ENCODE data around the gene CPNE6.

Gene CPNE6

DNA sequence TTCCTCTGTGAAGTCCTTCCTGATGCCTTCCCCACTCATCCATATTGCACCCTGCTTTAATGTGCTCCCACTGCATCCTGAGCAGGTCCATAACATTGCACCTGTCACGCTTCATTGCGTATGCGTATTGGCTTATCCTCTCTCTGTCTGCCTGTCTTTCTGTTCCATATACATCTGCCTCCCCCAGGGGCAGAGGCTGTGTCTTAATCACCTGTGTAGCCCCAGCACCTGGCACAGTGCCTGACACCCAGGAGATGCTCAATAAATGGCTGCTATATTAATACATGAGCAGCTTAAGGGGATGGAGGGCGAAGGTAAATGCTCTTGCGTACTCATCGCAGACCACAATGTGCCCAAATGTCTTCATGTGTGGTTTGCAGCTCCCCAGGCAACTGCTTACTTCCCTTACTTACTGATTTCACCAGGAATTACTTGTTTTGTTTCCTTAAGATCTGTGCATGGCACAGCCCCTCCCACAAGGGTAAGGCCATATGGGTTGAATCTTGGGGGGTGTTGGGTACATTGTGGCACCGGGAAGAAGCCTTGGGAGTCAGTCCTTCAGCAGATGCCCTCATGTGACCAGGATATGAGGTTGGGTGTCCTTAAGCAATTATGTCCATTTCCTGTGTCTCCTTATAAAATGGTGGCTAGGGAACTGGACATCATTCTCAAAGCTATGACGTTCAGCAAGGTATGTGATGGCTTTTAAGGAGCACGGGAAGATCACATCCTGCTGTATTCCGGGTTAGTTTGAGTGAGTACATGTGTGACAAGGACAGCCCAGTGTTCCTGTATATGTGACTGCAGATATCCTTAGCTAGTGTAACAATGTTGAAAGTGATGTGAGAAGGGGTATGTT, 848 bp upstream of the CPNE6 start:
- DNase-seq, result no peak

DNA sequence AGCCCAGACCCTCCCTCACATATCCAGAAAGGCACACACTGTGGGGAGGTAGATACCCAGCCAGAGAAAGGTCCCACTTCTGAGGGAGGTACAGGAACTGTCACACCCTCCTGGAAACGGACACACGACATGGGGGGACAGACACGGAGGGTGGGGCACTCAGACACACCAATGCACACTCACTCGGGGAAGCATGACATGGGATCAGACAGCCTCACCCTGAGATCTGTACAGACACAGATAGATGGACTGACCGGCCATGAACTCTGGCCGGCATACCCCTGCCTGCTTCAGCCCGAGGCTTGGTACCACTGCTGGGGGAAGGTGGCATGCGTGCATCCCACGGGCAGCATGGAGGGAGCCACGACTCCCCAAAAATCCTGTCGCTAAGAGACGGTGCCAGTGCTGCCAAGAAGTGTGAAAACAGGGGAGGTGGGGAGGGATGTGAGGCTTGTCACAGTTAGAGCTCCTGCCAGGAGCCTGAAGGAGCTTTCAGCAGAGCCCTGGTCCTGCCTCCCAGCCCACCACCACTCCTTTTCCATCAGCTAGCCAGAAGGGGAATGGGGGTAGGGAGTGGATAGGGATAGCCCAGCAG, 571 bp downstream of the CPNE6 start:
- no peak for DNase-seq

DNA sequence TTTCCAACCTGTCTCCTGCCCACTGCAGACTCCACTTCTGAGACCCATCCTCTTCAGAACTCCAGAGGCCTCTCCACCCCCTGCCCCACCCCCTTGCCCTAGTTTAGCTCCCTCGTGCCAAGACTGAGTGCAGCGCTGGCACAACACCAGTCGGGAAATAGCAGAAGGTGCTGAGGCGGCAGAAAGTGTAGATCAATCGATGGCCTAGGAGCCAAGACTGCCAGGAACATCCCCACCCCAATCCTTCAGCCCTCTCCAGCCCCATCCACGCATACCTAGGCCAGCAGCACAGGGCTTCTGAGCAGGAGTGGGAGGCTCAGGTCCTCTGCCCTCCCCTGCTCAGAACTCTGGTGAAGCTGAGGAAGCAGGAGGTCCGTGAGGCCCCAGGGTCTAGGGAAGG, 1.1 kb downstream of the CPNE6 start:
- DNase-seq, result no peak

DNA sequence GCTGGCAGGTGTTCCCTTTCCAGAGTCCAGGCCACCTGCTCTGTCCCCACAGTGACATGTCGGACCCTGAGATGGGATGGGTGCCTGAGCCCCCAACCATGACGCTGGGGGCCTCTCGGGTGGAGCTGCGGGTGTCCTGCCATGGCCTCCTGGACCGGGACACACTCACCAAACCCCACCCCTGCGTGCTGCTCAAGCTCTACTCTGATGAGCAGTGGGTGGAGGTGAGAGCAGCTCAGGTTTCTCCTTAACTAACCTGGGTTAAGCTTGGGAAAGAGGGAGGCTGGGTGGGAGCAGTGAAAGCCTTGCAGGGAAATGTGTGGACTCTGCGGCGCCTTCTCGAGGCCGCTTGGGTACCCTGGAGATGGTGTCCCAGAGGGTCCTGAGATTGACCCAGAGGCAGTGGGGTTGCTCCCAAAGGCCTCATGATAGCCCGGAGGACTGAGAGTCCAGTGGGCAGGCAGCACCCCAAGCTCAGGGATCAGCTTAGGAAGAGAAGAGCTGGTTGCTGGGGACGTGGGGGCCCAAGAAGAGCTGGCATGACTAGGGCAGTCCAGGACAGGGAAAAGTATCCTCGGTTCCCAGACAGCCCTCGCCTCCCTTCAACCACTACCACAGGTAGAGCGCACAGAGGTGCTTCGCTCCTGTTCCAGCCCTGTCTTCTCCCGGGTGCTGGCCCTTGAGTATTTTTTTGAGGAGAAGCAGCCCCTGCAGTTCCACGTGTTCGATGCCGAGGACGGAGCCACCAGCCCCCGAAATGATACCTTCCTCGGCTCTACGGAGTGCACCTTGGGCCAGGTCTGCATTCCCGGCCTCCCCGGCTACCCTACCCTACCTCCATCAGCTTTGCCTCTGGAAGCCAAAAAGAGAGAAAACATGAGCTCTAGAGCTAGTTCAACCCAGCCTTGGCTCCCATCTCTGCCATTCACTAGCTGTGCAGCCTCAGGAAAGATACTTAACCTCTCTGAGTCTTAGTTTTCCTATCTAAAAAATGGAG, 1.8 kb downstream of the CPNE6 start:
- no peak for DNase-seq

DNA sequence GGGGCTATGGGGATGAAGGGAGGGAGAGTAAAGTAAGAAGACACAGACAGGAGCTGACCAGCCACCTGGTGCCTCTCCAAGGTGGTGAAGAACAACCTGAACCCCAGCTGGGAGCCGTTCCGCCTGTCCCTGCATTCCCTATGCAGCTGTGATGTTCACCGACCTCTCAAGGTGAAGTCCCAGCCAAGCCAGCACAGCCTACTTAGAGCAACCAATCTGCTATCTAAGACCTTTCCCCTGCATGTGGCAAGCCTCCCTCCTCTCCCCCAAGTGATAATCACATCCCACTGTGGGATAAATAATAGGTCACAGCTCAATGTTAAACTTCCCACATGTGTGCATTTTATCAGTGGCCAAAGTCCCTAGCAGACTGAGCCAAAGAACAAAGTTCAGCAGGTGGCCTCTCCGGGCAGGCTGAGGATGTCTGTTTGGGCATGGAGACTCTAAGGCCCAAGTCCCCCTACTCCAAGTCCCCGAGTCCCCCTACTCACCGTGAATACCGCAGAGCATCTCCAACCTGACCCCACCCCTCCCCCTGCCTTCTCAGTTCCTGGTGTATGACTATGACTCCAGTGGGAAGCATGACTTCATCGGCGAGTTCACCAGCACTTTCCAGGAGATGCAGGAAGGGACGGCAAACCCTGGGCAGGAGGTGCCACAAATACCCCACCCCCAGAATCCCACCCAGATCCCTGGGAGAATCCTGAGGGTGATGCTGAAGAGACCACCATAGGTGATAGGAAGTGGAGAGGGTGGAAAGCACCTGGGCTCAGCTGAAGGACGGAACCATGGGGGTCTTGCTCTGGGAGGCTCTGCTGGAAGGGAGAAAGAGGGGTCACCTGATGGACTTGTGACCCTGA, 3.5 kb downstream of the CPNE6 start:
- no peak for DNase-seq

DNA sequence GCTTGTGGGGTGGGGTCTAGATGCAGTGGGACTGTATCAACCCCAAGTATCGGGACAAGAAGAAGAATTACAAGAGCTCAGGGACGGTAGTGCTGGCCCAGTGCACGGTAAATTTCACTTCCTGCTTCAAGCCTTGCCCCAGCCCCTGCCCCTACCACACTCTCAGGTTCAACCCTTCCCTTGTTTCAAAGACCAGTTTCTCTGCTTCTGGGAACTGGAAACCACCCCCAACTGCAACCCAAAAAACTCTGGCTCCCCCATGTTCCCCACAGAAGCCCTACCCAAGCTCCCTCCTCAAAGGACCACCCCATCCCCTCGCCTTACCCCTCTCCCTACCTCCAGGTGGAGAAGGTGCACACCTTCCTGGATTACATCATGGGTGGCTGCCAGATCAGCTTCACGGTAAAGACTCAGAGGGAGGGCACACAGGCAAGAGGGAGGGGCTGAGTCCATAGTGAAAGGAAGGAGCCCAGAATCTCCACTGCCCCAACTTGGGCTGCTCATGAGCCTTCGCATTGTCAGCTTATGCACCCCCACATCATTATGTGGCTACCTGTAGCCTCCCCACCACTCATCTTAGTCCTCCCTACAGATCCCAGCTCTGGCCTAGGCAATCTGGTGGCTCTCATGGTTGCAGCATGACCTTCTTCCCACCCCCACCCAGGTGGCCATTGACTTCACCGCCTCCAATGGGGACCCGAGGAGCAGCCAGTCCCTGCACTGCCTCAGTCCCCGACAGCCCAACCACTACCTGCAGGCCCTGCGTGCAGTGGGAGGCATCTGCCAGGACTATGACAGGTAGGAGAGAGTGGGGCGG, 4.3 kb downstream of the CPNE6 start:
- DNase-seq, result no peak

DNA sequence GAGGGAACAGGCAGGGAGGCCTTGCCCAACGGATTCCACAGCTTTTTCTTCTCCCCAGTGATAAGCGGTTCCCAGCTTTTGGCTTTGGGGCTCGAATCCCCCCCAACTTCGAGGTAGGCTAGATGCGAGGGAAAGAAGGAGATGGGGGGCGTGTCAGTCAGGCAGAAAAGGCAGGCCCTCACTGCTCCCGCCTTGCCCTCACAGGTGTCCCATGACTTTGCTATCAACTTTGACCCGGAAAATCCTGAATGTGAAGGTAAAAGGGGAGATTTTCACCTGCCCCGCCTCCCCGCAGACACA, 4.9 kb downstream of the CPNE6 start:
- no peak for DNase-seq

DNA sequence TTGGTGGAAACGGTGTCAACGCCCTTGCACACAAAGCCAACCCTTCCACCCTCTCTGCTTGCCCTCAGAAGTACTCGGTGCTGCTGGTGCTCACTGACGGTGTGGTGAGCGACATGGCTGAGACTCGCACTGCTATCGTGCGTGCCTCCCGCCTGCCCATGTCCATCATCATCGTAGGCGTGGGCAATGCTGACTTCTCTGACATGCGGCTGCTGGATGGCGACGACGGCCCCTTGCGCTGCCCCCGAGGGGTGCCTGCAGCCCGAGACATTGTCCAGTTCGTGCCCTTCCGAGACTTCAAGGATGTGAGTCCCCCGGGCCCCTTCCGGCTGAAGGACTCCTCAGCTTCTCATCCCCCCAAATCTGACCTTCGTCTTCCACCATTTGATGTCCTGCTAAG, 5.7 kb downstream of the CPNE6 start:
- no peak for DNase-seq

DNA sequence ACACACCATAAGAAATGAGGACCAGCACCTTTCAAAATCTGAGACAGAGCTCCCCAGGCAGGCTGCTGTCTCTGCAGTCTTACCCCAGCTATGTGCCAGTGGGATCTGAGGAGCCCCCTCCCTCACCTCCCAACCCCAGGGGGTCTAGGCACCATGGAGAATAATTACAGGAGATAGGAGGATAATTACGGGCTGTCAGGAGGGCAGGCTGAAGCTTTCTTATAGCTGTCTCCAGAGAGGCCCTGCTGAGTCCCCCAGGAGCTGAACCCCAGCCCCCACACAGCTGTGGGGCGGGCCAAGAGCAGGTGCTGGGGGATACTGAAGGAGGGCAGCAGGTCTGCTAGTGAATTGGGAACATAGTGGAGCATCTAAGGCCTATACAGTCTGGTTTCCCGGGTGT, 6.8 kb downstream of the CPNE6 start:
- DNase-seq, result no peak

DNA sequence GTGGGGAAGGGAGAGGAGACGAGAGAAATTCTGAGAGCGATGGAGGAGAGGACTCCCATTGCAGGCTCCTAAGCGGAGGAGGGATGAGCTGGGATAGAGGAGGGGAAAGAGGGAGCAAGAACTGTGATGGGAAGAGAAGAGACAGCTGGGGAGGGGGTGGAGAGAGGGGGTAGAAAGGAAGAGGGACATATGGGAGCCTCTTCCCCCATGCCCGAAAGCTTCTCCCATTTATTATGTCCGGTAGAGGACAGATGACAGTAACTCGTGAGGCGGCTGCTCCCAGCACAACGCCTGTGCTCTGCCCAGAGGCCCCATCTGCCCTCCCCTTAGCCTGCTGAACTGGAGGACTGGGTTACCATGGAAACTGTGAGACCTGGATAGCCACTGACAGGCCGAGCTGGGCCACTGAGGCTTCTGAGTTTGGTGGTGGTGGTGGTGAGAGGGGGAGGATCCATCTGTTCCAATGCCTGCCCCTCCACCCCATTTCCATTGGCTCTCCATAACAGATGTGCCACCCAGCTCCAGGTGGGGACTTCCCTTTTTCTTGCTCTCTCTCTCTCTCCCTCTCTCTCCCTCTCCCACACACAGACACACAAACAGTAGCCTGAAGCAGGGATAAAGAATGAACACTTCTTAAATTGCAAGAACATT, 8.3 kb downstream of the CPNE6 start:
- DNase-seq, result no peak

DNA sequence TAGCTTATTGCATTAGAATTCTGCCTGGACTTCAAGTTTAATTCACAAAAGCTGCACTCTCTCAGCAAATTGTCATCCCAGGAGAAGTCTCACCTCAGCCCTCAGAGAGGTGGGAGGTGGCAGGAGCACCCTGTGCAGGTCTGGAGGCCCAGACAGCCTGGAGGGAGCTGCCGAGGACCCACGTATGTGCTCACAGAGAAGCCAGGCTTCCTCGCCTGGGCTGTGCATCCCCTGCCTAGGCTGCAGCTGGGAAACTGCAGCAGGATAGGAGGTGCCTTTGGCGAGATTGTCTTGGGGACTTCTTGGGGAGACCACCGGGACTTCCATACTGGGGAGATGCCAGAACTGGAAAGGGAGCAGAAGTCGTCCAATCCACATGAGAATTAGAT, 8.8 kb downstream of the CPNE6 start:
- no peak for DNase-seq

DNA sequence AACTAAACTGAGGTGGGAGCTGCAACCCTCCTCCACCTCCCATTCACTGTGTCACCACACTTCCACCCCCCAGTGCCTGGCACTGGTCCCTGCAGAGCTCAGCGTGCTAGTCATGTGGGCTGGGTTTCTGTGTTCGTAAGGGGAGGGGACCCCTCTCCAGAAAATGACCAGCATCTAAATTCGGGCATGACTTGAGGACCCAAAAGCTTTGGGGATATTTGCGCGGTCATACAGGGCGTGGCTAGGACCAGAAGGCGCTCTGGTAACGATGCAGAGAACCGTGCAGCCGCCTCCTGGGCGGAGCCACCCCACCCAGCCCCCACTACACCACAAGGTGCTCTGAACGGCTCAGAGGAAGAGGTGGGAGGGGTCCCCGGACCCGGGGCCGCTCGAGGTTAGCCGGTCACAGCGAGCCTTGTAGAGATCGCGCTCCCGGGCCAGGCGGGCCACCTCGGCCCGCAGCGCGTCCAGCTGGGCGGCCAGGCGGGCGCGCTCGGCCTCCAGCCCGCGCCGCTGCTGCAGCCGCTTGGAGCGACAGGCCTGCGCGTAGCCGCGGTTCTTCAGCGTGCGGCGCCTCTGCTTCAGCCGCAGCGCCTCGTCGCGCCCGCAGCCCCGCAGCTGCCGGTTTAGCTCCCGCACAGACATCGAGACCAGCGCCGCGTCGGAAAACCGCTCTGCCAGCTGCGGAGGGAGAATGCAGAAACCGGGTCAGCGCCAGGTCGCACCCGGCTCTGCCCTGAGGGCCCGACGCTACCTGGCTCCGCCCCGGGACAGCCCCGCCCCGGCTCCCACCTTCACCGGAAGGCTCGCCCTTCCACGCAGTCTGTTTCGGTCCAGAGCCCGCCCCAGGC, 9.8 kb downstream of the CPNE6 start:
- peak; percentile 69 for DNase-seq

DNA sequence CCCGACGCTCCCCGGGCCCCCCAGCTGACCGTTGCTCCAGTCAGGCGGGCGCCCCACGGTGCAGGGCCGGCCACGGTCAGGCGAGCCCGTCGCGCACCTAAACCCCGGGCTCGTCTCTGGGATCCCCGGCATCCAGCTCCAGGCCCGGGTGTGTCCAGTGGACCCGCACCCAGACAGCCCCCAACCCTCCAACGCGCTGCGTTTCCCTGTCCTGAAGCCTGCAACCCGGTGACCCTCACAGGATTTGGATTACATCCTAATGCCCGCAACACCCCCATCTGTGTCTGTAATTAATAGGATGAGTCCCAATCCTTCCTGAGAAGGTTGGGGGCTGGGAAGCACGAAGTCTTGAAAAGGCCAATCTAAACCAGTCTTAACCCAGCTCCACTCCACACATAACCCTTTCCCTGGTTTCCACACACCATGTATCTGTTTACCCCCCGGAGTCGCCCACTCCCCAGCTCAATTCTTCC, 10.4 kb downstream of the CPNE6 start:
- no peak for DNase-seq

DNA sequence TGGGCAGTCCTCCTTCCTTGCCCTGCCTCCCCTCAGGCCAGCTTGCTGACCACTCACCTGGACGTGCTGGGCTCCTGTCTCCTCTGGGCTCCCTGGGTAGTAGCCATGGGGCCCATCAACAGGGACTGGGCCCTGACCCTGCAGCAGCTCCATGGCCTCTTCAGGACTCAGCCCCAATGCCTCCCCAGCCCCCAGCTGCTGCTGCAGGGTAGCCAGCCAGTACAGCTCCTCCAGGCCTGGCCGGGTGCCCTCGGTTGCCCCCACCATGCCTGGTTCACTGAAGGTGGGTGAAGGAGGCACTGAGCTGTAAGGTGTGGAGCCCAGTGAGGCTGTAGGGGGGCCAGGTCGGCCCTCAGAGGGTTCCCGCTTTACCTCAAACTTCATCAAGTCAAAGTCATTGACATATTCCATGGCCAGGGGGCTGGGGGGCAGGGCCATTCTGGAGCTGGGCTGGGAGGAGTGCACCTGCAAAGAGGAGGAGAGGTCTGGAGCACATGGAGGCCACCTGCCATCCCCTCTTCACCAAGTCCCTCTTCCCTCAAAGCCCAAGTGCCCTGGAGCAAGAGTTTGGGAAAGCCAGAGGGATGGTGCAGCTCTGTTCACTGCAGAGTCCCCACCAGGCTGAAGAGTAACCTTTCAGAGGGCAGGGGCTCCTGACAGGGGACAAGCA, 11.2 kb downstream of the CPNE6 start:
- DNase-seq, result no peak

DNA sequence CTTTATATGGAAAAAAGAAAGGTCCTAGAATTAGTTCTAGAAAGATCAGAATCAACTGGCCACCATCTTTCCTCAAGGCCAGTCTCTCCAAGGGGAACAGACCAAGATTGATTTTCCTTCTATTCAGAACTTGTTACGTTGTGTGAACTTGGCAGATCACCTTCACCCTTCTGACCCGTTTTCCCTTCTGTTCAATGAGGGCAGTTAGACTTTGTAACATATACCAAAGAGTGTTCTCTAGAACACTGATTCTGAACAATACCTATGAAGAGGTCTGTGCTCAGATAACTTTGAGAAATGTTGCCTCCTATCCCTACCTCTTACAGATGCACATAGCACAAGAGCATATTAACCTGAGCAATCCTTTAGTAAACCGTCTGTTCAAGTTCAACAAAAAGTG, 12.1 kb downstream of the CPNE6 start:
- no peak for DNase-seq

DNA sequence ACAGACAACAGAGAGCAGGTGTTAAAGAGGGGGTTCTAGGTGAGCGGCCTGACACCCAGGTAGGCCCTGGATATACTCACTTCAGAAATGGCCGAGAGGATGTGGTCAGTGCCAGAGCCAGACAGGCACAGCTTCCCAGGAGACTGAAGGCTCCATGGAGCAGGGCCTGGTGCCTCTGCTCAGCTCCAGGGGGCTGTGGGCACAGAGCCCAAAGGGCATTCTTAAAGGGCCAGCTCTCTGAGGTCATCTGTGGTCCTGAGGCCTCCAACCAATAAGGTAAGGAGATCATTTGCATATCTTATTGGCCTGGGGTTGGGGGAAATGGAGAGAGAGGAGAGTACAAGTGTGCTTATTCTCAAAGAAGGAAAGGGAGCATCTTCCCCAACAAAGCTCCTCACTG, 13.1 kb downstream of the CPNE6 start:
- no peak for DNase-seq

DNA sequence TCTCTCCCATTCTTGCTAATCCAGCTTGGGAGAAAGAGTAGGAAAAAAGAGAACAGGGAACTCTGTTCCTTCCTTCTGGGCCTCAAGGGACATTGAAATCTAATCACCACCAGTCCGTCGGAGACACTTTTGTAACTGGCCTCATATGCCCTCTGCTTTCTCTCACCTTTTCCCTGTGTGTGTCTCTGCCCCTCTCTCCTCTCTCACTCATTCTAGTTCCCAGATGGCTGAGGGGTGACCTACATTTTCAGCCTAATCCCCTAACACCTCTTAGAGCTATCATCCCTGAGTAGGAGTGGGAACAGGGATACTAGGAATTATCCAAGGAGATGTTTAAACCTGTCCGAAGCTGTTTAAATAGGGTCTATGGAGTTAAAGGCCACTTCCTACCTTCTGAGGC, 13.9 kb downstream of the CPNE6 start:
- no peak for DNase-seq

DNA sequence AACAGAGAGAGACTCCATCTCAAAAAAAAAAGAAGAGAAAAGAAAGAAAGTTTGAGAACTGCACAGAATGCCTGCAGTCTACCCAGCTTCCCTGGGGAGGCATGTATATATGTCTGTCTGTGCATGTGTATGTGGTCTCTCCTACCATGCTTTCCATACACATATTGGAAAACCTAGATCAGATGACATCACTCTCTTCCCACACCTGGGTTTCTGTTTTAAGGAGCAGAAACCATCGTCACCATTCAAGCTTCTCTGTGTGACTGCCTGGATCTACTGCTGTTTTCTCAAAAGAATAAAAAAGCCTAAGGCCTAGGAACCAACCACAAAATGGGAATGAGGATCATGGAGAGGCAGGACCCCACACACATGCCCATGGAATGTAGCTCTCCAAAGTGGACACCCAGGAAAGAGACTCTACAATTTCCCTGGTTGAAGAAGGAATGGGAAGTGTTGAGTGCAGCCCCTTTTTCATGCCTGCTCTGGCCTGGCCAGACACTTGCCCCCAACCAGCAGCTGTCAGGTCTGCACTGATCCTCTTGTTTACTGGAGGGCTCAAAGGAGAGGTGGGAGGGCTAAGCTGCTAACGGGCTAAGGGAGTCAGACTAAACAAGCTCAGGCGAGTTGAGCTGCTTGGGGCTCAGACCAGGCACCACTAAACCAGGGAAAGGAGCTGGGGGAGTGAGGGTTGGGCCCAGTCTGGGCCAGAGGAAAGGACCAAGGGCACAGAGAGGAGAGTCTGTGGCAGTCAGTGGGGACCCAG, 15.0 kb downstream of the CPNE6 start:
- DNase-seq, result no peak

DNA sequence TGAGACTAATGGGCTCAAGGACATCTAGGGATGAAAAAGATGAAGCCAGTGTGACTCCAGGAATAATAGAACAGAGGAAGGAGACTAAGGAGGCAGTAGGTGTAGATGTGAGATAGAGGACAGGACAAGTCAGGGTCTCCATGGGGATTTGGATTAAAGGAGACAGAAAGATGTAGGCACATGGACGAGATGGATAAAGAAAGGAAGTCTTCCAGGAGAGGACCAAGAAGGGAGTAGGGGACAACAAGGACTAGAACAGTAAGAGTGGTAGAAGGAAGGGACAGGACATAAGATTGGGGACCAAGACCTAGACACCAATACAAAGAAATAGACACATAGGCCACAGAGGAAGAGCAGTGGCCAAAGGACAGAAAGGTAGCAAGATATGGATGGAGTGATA, 15.6 kb downstream of the CPNE6 start:
- DNase-seq, result no peak
